H9 (cell line): ENCODE measurements around the gene VAPA. TPM values are rescaled to one million over a fixed set of nuclear protein-coding genes. Genes with fewer than 3 reads are reported as not detected.

ENCODE experiments used
- DNase-seq: peaks from one replicate; pipeline ENCODE4 v3.0.0-alpha.2; 2017
- H2AFZ ChIP-seq: one replicate; pipeline ENCODE4 v1.6.1; 2013; ENCODE audit warnings: mild to moderate bottlenecking, low read length, control low read depth, moderate library complexity
- H2AK5ac ChIP-seq: 2 replicates; pipeline ENCODE4 v1.6.1; 2013; ENCODE audit warnings: low read length, control low read depth, mixed read lengths; ENCODE audit not compliant: insufficient read length
- H2BK120ac ChIP-seq: one replicate; pipeline ENCODE4 v1.6.1; 2013; ENCODE audit warnings: low read depth, mild to moderate bottlenecking, low read length, control low read depth, inconsistent platforms; ENCODE audit not compliant: poor library complexity, severe bottlenecking
- H2BK12ac ChIP-seq: 2 replicates; pipeline ENCODE4 v1.6.1; 2013; ENCODE audit warnings: low read length, control low read depth, mixed read lengths, low read depth; ENCODE audit not compliant: insufficient read length
- H2BK15ac ChIP-seq: 2 replicates; pipeline ENCODE4 v1.6.1; 2013; ENCODE audit warnings: low read depth, low read length, control low read depth
- H2BK20ac ChIP-seq: one replicate; pipeline ENCODE4 v1.6.1; 2013; ENCODE audit warnings: low read depth, mild to moderate bottlenecking, low read length, control low read depth, inconsistent platforms; ENCODE audit not compliant: poor library complexity, severe bottlenecking
- H2BK5ac ChIP-seq: 2 replicates; pipeline ENCODE4 v1.6.1; 2013; ENCODE audit warnings: low read length, control low read depth, mixed read lengths; ENCODE audit not compliant: insufficient read length
- H3K14ac ChIP-seq: 2 replicates; pipeline ENCODE4 v1.6.1; 2013; ENCODE audit warnings: low read length, control low read depth; ENCODE audit not compliant: insufficient read depth
- H3K18ac ChIP-seq: 2 replicates; pipeline ENCODE4 v1.6.1; 2013; ENCODE audit warnings: low read depth, mild to moderate bottlenecking, mixed read lengths, low read length, control low read depth; ENCODE audit not compliant: insufficient read length
- H3K23ac ChIP-seq: 2 replicates; pipeline ENCODE4 v1.6.1; 2013; ENCODE audit warnings: low read length, control low read depth, mixed read lengths, low read depth; ENCODE audit not compliant: insufficient read length
- H3K23me2 ChIP-seq: 2 replicates; pipeline ENCODE4 v1.6.1; 2013; ENCODE audit warnings: low read depth, mild to moderate bottlenecking, mixed read lengths, low read length, control low read depth; ENCODE audit not compliant: insufficient read length, poor library complexity, severe bottlenecking
- H3K27ac ChIP-seq: 2 replicates; pipeline ENCODE4 v1.5.1; 2013; ENCODE audit warnings: low read length, control low read depth, mixed read lengths, low read depth; ENCODE audit not compliant: insufficient read length
- H3K27me3 ChIP-seq: 2 replicates; pipeline ENCODE4 v1.6.1; 2013; ENCODE audit warnings: low read length, control low read depth, inconsistent platforms; ENCODE audit not compliant: insufficient read depth
- H3K4ac ChIP-seq: 2 replicates; pipeline ENCODE4 v1.6.1; 2013; ENCODE audit warnings: low read depth, mild to moderate bottlenecking, control low read depth, inconsistent platforms, low read length, moderate library complexity
- H3K4me1 ChIP-seq: 2 replicates; pipeline ENCODE4 v1.6.1; 2013; ENCODE audit warnings: low read length, control low read depth, inconsistent platforms; ENCODE audit not compliant: insufficient read depth
- H3K4me2 ChIP-seq: 2 replicates; pipeline ENCODE4 v1.6.1; 2013; ENCODE audit warnings: low read length, control low read depth, mixed read lengths; ENCODE audit not compliant: insufficient read length, insufficient read depth
- H3K56ac ChIP-seq: 2 replicates; pipeline ENCODE4 v1.6.1; 2013; ENCODE audit warnings: low read depth, mild to moderate bottlenecking, mixed read lengths, low read length, control low read depth; ENCODE audit not compliant: insufficient read length
- H3K79me1 ChIP-seq: 2 replicates; pipeline ENCODE4 v1.6.1; 2013; ENCODE audit warnings: low read depth, mild to moderate bottlenecking, moderate library complexity, low read length, control low read depth, inconsistent platforms; ENCODE audit not compliant: insufficient read depth, poor library complexity, severe bottlenecking
- H3K79me2 ChIP-seq: 2 replicates; pipeline ENCODE4 v1.6.1; 2013; ENCODE audit warnings: low read length, control low read depth, inconsistent platforms; ENCODE audit not compliant: insufficient read depth
- H3K9ac ChIP-seq: 2 replicates; pipeline ENCODE4 v1.6.1; 2013; ENCODE audit warnings: low read length, control low read depth, mixed read lengths; ENCODE audit not compliant: insufficient read length; ENCODE audit errors: extremely low read depth
- H3K9me3 ChIP-seq: one replicate; pipeline ENCODE4 v1.6.1; 2013; ENCODE audit warnings: low read depth, low read length, inconsistent platforms; ENCODE audit not compliant: control insufficient read depth
- H3T11ph ChIP-seq: one replicate; pipeline ENCODE4 v1.6.1; 2013; ENCODE audit warnings: mild to moderate bottlenecking, low read length, control low read depth, inconsistent platforms
- H4K20me1 ChIP-seq: one replicate; pipeline ENCODE4 v1.6.1; 2013; ENCODE audit not compliant: control insufficient read depth, insufficient read length, insufficient read depth
- H4K5ac ChIP-seq: 2 replicates; pipeline ENCODE4 v1.6.1; 2013; ENCODE audit warnings: low read depth, mild to moderate bottlenecking, mixed read lengths, low read length, control low read depth; ENCODE audit not compliant: insufficient read length
- H4K8ac ChIP-seq: replicated peaks from 2 replicates; pipeline ENCODE4 v1.6.1; 2013; ENCODE audit warnings: low read length, control low read depth, mixed read lengths, low read depth; ENCODE audit not compliant: insufficient read length
- H4K91ac ChIP-seq: 2 replicates; pipeline ENCODE4 v1.6.1; 2013; ENCODE audit warnings: low read depth, mild to moderate bottlenecking, moderate library complexity, mixed read lengths, low read length, control low read depth; ENCODE audit not compliant: insufficient read length
- H3K27ac Mint-ChIP-seq, 3 experiments: 2 replicates in 2 of 3; 3 replicates in 1 of 3; pipeline ENCODE4 v1.8.0; 2020 to 2021; ENCODE audit warnings: mixed read lengths in 3 of 3, mild to moderate bottlenecking in 1 of 3, moderate library complexity in 1 of 3
- H3K27me3 Mint-ChIP-seq: 2 replicates; pipeline ENCODE4 v1.8.0; 2021; ENCODE audit warnings: low read depth, mild to moderate bottlenecking, moderate library complexity, mixed read lengths
- H3K36me3 Mint-ChIP-seq, 3 experiments: 2 replicates in 2 of 3; 3 replicates in 1 of 3; pipeline ENCODE4 v1.8.0; 2020 to 2021; ENCODE audit warnings: low read depth in 3 of 3, mixed read lengths in 3 of 3; ENCODE audit not compliant: insufficient read depth in 1 of 3
- H3K4me1 Mint-ChIP-seq, 2 experiments: 2 replicates each; pipeline ENCODE4 v1.8.0; 2020; ENCODE audit warnings: mixed read lengths in 2 of 2
- H3K4me3 Mint-ChIP-seq, 2 experiments: 2 replicates in 1 of 2; 3 replicates in 1 of 2; pipeline ENCODE4 v1.8.0; 2020 to 2021; ENCODE audit warnings: mild to moderate bottlenecking in 2 of 2, mixed read lengths in 2 of 2, moderate library complexity in 1 of 2
- H3K9me3 Mint-ChIP-seq, 2 experiments: 2 replicates in 1 of 2; 3 replicates in 1 of 2; pipeline ENCODE4 v1.8.0; 2020; ENCODE audit warnings: mild to moderate bottlenecking in 2 of 2, mixed read lengths in 2 of 2, moderate library complexity in 1 of 2
- CTCF ChIP-seq: fragments of 200-600 bp; sonication (generic); conservative IDR thresholded peaks from 3 replicates; pipeline ENCODE4 v1.8.0; 2021; ENCODE audit warnings: antibody characterized with exemption, mild to moderate bottlenecking
- WGBS: extraction: QIAGEN DNeasy Blood & Tissue Kit; methylation state at CpG from one replicate; pipeline ENCODE4 v1.1.7; 2013; ENCODE audit warnings: missing lambda C conversion rate, low lambda C conversion rate, mixed read lengths; ENCODE audit not compliant: insufficient read length; ENCODE audit errors: extremely low coverage; 5-methylcytosine and 5-hydroxymethylcytosine counted together
- total RNA-seq: library from RNA; stranded (reverse); gene quantifications from 2 replicates; pipeline ENCODE4 v1.2.1, GENCODE V29; 2021

Gene VAPA
- total RNA-seq, 1 experiment from 2014 or later = 141 TPM

GRCh38 chr18:9876867-9877654 is 36.8 kb upstream of the VAPA start:
- no peak overlapping the region for H3K18ac ChIP-seq
- H3K27ac Mint-ChIP-seq = no peak overlapping the region; a peak in 1 of 7 replicates
- no peaks in the 10 kb centered on the region for H3K9me3 ChIP-seq
- H3K79me2 ChIP-seq = no peaks in the 10 kb centered on the region
- no peak for TF ChIP-seq CTCF
- H3K9ac ChIP-seq = no peak overlapping the region
- no peaks in the 10 kb centered on the region for H3K36me3 Mint-ChIP-seq
- no peaks in the 10 kb centered on the region for H3K23me2 ChIP-seq
- no peaks in the 10 kb centered on the region for H3K4me1 ChIP-seq
- WGBS = no CpG with 5 or more reads among the region's 9 CpGs
- no peak for DNase-seq
- no peak overlapping the region for H3K27ac ChIP-seq
- H2BK120ac ChIP-seq = no peak overlapping the region
- H3K14ac ChIP-seq = no peak overlapping the region
- H4K5ac ChIP-seq = no peak overlapping the region
- H3K4me3 Mint-ChIP-seq = no peak overlapping the region
- no peak overlapping the region for H2AK5ac ChIP-seq
- H2BK12ac ChIP-seq = no peak overlapping the region
- no peak overlapping the region for H3K4me2 ChIP-seq
- H2BK15ac ChIP-seq = no peak overlapping the region
- no peak overlapping the region for H3K56ac ChIP-seq
- no peak overlapping the region for H3T11ph ChIP-seq
- H3K79me1 ChIP-seq = no peaks in the 10 kb centered on the region
- H3K4me1 Mint-ChIP-seq = peaks cover 9 to 14% of the 10 kb centered on the region in 2 experiments; a peak in 3 of 4 replicates
- no peak overlapping the region for H2BK20ac ChIP-seq
- H3K27me3 ChIP-seq = no peaks in the 10 kb centered on the region
- H2BK5ac ChIP-seq = no peak overlapping the region
- no peak overlapping the region for H4K91ac ChIP-seq
- no peak overlapping the region for H2AFZ ChIP-seq
- no peaks in the 10 kb centered on the region for H4K20me1 ChIP-seq
- H4K8ac ChIP-seq = no peak overlapping the region
- H3K23ac ChIP-seq = no peak overlapping the region
- H3K9me3 Mint-ChIP-seq = no peaks in the 10 kb centered on the region
- no peaks in the 10 kb centered on the region for H3K27me3 Mint-ChIP-seq
- no peak overlapping the region for H3K4ac ChIP-seq
